Measurements from ENCODE around the gene ARL3.

- TF ChIP-seq POLR2AphosphoS5 (IDR thresholded peaks at IDR 0.05) (no peak), CTCF (IDR thresholded peaks at IDR 0.05) (no peak), EP300 (IDR thresholded peaks at IDR 0.05) (no peak), POLR2A (IDR thresholded peaks at IDR 0.05) (no peak)
Observed at GRCh38 chr10:102732661-102733060, 18.5 kb upstream of the ARL3 start.

Data from sigmoid colon (tissue), 4 donors.